Keratinocyte (primary cell): ENCODE measurements around the gene FAM221B. TPM values are rescaled to one million over a fixed set of nuclear protein-coding genes. Genes with fewer than 3 reads are reported as not detected.
A peak's percentile ranks its signal among the peaks of the same experiment; 100 is the strongest.

ENCODE experiments used
- DNase-seq: peaks from one replicate; pipeline ENCODE4 v3.0.0-alpha.2; 2011; ENCODE audit warnings: low read depth, missing footprints, low spot score
- FAIRE-seq: peaks from 2 replicates; lab custom pipeline; 2011; peaks lifted over from hg19 to GRCh38; lab: Jason Lieb, UNC
- H2AFZ ChIP-seq: 2 replicates; pipeline ENCODE4 v1.6.0; 2012; ENCODE audit warnings: low read length, control low read depth, inconsistent platforms; ENCODE audit not compliant: control insufficient read depth
- H3K27ac ChIP-seq: 2 replicates; pipeline ENCODE4 v1.5.1; 2011; ENCODE audit warnings: low read length; ENCODE audit not compliant: control insufficient read depth, insufficient read depth
- H3K27me3 ChIP-seq: 3 replicates; pipeline ENCODE4 v1.6.0; 2011; ENCODE audit warnings: low read length; ENCODE audit not compliant: control insufficient read depth, insufficient read depth; ENCODE audit errors: extremely low read depth
- H3K36me3 ChIP-seq, 2 experiments: 2 replicates in 1 of 2; 3 replicates in 1 of 2; pipeline ENCODE4 v1.5.1; 2011; ENCODE audit warnings: low read length in 2 of 2, mild to moderate bottlenecking in 1 of 2; ENCODE audit not compliant: control insufficient read depth in 2 of 2, insufficient read depth in 2 of 2; ENCODE audit errors: extremely low read depth in 1 of 2
- H3K4me1 ChIP-seq: 3 replicates; pipeline ENCODE4 v1.5.1; 2011; ENCODE audit warnings: low read length; ENCODE audit not compliant: control insufficient read depth, insufficient read depth; ENCODE audit errors: extremely low read depth
- H3K4me2 ChIP-seq: 3 replicates; pipeline ENCODE4 v1.6.0; 2011; ENCODE audit warnings: low read depth, low read length; ENCODE audit not compliant: control insufficient read depth, insufficient read depth; ENCODE audit errors: extremely low read depth
- H3K4me3 ChIP-seq, 3 experiments: fragments of 200-600 bp in 1 of 3; sonication (generic) in 1 of 3; 2 replicates in 2 of 3; 3 replicates in 1 of 3; pipeline ENCODE4 v1.5.1; 2011 to 2016; ENCODE audit warnings: low read length in 3 of 3, mild to moderate bottlenecking in 3 of 3, control low read depth in 2 of 3, inconsistent platforms in 1 of 3, low read depth in 1 of 3, mixed read lengths in 1 of 3, mixed run types in 1 of 3, moderate library complexity in 1 of 3; ENCODE audit not compliant: control insufficient read depth in 2 of 3, insufficient read depth in 2 of 3; ENCODE audit errors: extremely low read depth in 1 of 3
- H3K79me2 ChIP-seq: 2 replicates; pipeline ENCODE4 v1.6.0; 2012; ENCODE audit warnings: low read length; ENCODE audit not compliant: control insufficient read depth, insufficient read depth
- H3K9ac ChIP-seq: 3 replicates; pipeline ENCODE4 v1.6.0; 2011; ENCODE audit warnings: low read length; ENCODE audit not compliant: control insufficient read depth, insufficient read depth; ENCODE audit errors: extremely low read depth
- H3K9me1 ChIP-seq: 3 replicates; pipeline ENCODE4 v1.6.0; 2011; ENCODE audit warnings: low read length; ENCODE audit not compliant: control insufficient read depth, insufficient read depth; ENCODE audit errors: extremely low read depth
- H3K9me3 ChIP-seq: 2 replicates; pipeline ENCODE4 v1.5.1; 2012; ENCODE audit warnings: low read depth, low read length; ENCODE audit not compliant: control insufficient read depth
- H4K20me1 ChIP-seq: 3 replicates; pipeline ENCODE4 v1.6.0; 2011; ENCODE audit warnings: low read length; ENCODE audit not compliant: control insufficient read depth, insufficient read depth; ENCODE audit errors: extremely low read depth
- EZH2 ChIP-seq: IDR thresholded peaks from one replicate; pipeline ENCODE4 v1.6.1; 2012; ENCODE audit warnings: inconsistent platforms, mild to moderate bottlenecking, low read length, moderate library complexity
- dilution Hi-C: fragments of 300-500 bp; cut with MboI; formaldehyde crosslinking; loops from one replicate; pipeline ENCODE4 v1.7.0; 2020; ENCODE audit warnings: low sequenced_read_pairs; ENCODE audit not compliant: extremely low pct_ligation_motif_present
- polyA plus RNA-seq, 5 experiments: library from polyadenylated mRNA; depleted of rRNA in 3 of 5; stranded (reverse) in 3 of 5; stranded (forward) in 1 of 5; unstranded in 1 of 5; fragments of >200 nt; gene quantifications; 1 replicate in 1 of 5; 2 replicates in 3 of 5; 3 replicates in 1 of 5; pipeline versions ENCODE4 v1.2.1 to v1.2.3, GENCODE V29; 2011 to 2012; ENCODE audit warnings: missing spikeins in 2 of 5, low read depth in 1 of 5, low replicate concordance in 1 of 5
- TF ChIP-seq, protein P1 (sequence below), 3 experiments: IDR thresholded peaks in 1 of 3; conservative IDR thresholded peaks in 1 of 3; optimal IDR thresholded peaks in 1 of 3; 2 replicates in 2 of 3; 3 replicates in 1 of 3; pipeline versions ENCODE3 to v1.5.1; 2011; ENCODE audit warnings: low read length in 3 of 3, mild to moderate bottlenecking in 3 of 3, moderate library complexity in 2 of 3, control low read depth in 1 of 3, inconsistent platforms in 1 of 3; ENCODE audit not compliant: insufficient read depth in 2 of 3; ENCODE audit errors: extremely low read depth in 1 of 3

FAM221B gene
- polyA plus RNA-seq, 1 donor (not counting 4 experiments of a cell fraction or from before 2014, with no cell fraction given) = not detected

DNA sequence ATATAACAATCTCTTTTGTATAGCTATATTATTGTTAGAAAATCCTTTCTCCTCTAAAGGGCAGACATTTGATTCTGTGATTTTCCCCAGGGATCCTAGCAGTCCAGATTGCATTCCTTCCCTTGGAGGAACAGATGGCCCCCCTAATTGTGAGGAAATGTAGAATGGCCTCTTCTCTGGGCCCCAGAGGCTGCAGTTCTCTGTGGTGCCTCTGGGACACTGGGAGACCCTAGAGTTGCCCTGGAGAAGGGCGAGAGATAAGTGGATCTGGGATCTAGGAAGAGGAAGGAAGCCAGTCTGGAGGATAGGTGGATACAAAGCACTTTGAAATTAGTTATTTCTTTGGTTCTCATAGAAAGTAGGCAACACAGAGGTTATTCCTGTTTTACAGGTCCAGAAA lies 11.8 kb downstream of the FAM221B start:
- TF ChIP-seq, protein P1, sequence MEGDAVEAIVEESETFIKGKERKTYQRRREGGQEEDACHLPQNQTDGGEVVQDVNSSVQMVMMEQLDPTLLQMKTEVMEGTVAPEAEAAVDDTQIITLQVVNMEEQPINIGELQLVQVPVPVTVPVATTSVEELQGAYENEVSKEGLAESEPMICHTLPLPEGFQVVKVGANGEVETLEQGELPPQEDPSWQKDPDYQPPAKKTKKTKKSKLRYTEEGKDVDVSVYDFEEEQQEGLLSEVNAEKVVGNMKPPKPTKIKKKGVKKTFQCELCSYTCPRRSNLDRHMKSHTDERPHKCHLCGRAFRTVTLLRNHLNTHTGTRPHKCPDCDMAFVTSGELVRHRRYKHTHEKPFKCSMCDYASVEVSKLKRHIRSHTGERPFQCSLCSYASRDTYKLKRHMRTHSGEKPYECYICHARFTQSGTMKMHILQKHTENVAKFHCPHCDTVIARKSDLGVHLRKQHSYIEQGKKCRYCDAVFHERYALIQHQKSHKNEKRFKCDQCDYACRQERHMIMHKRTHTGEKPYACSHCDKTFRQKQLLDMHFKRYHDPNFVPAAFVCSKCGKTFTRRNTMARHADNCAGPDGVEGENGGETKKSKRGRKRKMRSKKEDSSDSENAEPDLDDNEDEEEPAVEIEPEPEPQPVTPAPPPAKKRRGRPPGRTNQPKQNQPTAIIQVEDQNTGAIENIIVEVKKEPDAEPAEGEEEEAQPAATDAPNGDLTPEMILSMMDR (optimal IDR thresholded peaks at IDR 0.05 in 1 of 3, IDR thresholded peaks at IDR 0.05 in 1 of 3, conservative IDR thresholded peaks at IDR 0.05 in 1 of 3; ENCODE audit: extremely low read depth in 1 of 3, insufficient read depth in 2 of 3, low read length in 3 of 3) = peak in 1 of 3 experiments; percentile 19
- TF ChIP-seq EZH2 = no peak
- Histone ChIP-seq H3K27ac (no peak overlapping the region), H3K9ac (no peak overlapping the region), H3K27me3 (no peaks in the 10 kb centered on the region), H3K9me3 (no peaks in the 10 kb centered on the region), H3K79me2 (no peaks in the 10 kb centered on the region), H3K4me2 (no peak overlapping the region), H3K4me3 (no peak overlapping the region), H4K20me1 (no peaks in the 10 kb centered on the region), H3K4me1 (peaks cover 16% of the 10 kb centered on the region), H3K9me1 (no peaks in the 10 kb centered on the region), H3K36me3 (no peaks in the 10 kb centered on the region), H2AFZ (no peak overlapping the region)
- FAIRE-seq (no peak), DNase-seq (no peak)
- dilution Hi-C loops = no loop called here

DNA sequence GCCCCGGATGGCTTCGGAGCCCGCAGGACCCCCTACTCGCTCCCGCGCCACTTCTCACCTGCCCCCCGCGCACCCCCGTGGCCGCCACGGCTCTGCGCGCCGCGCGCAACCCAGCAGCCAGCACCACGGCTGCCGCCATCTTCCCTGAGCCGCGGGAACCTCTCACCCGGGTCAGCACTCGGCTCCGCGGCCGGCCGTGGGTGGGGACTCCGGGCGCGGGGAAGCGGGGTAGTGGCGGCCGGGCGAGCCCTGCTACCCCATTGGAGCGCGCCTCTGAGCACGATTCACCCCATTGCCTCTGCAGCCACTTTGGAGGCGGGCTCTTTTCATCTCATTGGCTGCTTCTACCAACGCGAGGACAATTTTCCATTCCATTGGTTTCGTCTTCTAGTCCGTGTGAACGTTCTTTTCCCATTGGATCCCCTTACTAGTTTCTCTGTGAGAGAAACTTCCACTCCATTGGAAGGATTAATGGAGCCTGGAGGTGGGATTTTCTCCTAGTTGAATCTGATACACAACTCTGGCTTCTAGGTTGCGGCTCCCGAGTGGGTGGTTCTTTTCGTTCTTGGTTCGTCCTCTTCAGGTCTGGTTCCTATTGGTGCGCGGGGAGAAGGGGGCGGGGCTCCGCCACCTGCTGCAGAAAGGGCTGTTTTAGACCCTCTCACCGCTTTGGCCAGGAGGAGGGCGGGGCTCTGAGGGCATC lies 13.5 kb downstream of the FAM221B start, which contains the start of gene HINT2:
HINT2 (minus strand) TSS at position 202 of the 703 bp plus-strand sequence; CDS start at position 139, 63 bp downstream.
- peak; percentile 79 for DNase-seq
- Histone ChIP-seq H3K4me2 (peak within 1 kb of the TSS; percentile 85), H3K36me3 (no peaks in the 10 kb centered on the region), H3K4me1 (peaks cover 18% of the 10 kb centered on the region), H4K20me1 (no peaks in the 10 kb centered on the region), H3K27ac (peak within 1 kb of the TSS; percentile 75), H3K79me2 (no peaks in the 10 kb centered on the region), H3K4me3 (peak within 1 kb of the TSS; percentile 73 to 76 (median 76)), H3K9me1 (no peaks in the 10 kb centered on the region), H3K9me3 (no peaks in the 10 kb centered on the region), H3K9ac (peak within 1 kb of the TSS; percentile 82), H2AFZ (peak within 1 kb of the TSS; percentile 81), H3K27me3 (no peaks in the 10 kb centered on the region)
- dilution Hi-C loops = no loop called here
- TF ChIP-seq, protein P1 (optimal IDR thresholded peaks at IDR 0.05 in 1 of 3, IDR thresholded peaks at IDR 0.05 in 1 of 3, conservative IDR thresholded peaks at IDR 0.05 in 1 of 3; ENCODE audit: extremely low read depth in 1 of 3, insufficient read depth in 2 of 3, low read length in 3 of 3) = no peak
- no peak for TF ChIP-seq EZH2
- FAIRE-seq = peak; percentile 80
